GM21390 (cell line): ENCODE data around the gene CXCL17.
A peak's percentile ranks its signal among the peaks of the same experiment; 100 is the strongest.

Source experiments
- ATAC-seq: cut with Tn5 transposase; IDR thresholded peaks from one replicate; pipeline ENCODE4 v1.9.1; 2021; ENCODE audit not compliant: unreplicated experiment

CXCL17 gene

DNA sequence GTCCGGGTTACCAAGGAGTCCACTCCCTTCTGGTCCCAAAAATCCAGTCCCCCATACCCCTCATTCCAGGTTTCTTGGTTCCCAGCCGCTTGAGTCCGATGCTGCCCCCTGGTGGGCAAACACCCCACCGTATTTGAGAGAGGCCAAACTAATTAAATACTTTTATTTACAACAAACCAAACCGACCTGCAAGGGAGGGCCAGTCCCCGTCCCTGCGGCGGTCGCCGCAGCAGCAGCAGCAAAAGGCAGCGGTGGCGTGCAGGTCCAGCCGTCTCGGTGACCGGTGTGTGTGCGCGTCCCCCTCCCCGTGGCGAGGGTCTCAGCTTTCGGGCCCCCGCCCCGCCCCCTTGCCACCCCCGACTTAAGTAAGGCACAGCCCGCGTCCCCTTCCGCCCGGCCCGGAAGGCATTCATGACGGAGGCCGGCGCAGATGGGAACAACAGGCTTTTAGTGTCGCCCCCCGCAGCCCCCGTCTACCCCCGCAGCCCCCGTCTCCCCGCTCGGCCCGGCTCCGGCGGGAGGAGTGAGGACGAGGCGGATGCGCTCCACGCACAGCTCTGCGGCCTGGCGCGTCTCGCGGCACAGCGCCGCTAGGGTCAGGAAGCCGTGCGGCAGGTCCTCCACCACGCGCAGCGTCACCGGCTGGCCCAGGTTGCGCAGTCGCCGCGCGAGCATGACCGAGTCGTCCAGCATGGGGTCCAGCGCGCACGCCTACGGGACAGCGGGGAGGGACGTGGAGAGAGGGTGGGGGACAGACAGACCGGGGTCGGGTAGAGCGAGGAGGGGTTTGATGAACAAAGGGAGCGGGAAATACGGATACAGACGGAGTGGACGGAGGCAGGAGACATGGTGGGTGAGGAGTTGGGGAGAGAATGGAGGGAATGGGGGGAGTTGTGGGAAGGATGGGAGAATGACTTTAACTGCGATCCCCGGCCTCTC lies 41.1 kb downstream of the CXCL17 start:
- no peak for ATAC-seq

DNA sequence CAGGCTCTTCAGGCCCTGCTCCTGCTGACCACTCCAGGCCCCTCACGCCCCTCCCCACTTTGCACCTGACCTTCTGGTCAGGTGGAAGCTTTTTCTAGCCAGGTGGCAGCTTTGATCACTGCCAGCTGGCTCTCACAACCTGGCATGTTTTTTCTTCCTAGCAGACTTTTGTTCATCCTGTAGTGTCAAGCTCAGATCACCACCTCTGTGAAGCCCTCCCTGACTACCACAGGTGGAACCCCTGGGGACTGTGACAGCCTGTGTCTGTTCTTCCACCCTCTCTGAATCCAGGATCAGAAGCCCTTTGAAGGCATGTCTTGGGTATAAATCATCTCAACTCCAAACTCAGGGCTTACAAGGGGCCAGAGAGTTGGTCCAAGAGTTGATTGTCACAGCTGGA lies 42.3 kb downstream of the CXCL17 start:
- ATAC-seq, result no peak

DNA sequence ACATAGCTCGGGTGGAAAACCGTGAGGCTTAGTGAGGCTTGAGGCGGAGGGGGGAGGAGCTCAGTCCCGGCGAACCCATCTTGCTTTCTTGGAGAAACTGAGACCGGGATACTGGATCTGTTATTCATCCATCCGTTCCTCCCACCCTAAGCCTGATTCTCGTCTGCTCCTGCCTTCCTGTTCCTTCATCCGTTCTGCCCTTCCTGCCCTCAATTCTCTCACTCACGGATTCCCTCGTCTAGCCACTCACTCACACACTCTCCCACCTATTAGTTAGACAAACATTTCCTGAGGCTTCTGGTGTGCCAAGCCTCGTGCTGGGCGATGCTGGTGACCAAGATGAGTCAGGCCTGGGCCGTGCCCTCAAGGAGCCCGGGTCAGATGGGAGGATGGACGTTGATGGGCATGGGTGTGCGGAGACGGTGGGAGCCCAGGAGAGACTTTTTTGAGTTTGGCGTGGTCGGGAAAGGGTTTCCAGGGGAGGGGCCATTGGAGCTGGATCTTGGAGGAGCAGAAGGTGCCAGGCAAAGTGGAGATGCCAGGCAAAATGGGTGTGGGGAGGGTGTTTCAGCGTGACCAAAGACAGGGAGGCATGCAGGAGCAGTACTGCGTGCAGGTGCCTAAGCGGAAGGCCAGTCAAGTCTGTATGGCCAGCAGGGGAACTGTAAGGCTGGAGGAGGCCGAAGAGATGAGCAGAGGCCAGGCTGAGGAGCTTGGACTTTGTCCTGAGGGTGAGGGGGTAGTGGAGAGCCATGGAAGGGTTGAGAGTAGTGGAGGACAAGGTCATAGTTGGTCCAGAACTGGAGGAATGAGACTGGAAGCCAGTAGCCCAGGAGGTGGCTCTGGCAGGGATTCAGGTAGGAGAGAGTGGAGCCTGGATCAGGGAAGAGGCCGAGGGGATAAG lies 45.2 kb downstream of the CXCL17 start:
- ATAC-seq, result no peak

DNA sequence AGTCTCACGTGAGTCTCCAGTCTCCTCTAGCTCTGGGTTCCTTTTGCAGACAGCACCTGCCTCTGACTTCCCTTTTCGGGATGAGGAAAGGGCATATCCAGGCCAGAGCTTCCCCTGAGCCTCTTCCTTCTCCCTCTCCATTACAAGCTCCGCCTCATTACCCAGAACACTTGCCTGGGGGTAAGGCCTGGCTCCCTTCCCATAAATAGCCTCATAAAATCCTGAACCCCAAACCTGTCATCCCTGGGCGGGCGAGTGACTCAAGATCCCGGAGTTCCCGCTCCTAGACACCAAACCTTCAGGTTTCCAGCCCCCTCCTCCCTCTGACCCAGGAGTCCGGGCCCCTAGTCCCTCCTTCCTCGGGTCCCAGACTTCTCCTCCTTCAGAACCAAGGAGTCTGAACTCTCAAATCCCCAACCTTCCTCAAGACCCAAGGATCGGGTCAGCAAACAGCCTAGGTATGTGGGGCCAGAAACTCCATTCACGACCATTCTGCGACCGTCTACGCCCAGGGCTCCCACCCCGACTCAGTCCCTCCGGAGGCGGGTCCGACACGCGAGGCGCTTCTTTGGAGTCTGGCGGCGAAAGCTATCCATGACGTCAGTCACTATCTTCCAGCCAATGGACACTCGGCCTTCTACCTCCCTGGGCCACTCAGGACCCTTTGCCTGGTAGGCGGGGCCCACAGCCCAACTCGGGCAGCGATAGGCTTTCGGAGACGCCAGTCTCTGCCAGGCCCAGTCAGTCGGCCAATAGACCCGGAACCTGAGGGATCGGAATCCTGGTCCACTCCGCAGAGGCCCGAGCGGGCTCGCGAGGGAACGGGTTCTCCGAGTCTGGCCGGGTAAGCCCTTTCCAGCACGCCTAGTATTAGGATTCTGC lies 46.1 kb downstream of the CXCL17 start:
- ATAC-seq, result peak; percentile 90

DNA sequence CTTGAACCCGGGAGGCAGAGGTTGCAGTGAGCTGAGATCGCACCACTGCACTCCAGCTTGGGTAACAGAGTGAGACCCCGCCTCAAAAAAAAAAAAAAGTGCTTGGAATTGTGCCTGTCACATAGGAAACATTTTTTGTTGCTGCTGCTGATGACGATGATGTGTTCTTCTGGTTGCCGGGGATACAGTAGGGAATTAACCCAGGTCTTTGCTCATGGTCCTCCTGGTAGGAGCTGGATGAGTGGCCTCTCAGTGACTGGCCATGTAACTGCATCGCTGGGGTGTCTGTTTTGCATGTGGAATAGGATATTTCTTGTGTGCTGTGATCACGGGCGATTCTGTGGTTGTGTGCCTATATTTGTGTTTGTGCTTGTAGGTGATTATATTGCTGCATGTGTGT lies 48.0 kb downstream of the CXCL17 start:
- no peak for ATAC-seq

DNA sequence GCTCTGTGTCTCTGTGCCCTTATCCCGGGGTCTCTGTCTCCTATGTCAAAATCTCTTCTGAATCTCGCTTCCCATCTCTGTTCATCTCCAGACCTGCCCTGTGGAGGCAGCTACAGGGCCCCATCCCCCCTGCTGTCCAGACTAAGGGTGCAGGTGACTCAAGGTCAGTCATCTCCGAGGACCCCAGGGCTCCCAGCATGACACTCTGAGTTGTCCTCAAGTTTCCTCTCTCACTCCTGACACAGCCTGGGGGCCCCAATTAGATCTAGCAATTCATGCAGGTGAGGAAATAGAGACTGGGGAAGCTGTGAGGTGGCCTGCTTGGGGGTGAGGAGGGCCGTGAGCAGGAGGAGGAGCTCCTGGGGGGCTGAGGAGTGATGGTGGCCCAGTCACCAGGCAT lies 50.6 kb downstream of the CXCL17 start:
- no peak for ATAC-seq

DNA sequence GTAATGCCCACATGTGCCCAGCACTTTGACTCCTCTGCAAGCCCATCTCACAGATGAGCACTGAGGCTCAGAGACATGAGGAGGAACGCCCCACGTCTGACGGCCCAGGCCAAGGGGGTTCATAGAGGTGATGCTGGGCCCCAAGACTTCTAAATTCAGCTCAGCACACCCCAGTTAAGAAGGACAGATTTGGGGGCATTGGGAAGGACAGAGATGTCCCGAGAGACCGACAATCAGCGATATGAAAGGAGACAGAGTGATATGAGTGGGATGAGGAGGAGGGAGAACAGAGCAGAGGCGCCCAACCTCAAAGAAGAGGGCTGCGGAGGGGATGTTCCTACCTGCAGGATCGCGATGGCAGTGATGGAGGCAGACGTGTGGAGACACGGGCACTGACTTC lies 52.8 kb downstream of the CXCL17 start, which contains the start of gene CNFN:
Gene CNFN, minus strand, starts transcription at position 399 of the 400 bp plus-strand sequence. CDS start 1,260 bp downstream, outside the sequence.
- ATAC-seq, result no peak

DNA sequence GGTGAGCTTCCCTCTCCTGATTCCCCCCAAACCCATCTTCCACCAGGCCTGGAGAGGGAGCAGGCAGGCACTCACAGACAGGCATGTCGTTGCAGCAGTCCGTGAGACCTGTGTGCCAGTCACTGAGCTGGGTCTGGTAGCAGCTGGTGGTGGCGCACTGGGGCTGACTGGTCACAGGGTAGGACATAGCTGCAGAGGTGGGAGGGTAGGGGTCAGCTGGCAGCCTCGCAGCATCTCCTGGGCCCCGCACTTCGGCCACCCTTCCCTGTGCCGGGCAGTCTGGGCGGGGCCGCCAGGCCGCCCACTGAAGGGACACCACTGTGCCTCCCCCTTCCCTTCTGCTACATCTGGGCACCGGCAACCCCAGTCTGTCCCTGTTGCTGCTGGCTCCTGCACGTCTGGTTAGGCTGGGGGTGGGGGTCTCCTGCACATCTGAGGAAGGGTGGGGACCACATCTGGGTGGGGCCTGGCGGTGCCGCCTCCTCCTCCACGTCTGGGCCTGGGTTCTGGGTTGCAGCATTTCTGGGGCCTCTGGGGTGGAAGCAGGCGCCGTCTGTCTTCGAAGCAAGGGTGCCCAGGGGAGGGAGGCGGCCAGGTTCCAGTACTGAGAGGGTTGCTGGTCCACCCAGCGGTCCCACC lies 53.8 kb downstream of the CXCL17 start:
- no peak for ATAC-seq

DNA sequence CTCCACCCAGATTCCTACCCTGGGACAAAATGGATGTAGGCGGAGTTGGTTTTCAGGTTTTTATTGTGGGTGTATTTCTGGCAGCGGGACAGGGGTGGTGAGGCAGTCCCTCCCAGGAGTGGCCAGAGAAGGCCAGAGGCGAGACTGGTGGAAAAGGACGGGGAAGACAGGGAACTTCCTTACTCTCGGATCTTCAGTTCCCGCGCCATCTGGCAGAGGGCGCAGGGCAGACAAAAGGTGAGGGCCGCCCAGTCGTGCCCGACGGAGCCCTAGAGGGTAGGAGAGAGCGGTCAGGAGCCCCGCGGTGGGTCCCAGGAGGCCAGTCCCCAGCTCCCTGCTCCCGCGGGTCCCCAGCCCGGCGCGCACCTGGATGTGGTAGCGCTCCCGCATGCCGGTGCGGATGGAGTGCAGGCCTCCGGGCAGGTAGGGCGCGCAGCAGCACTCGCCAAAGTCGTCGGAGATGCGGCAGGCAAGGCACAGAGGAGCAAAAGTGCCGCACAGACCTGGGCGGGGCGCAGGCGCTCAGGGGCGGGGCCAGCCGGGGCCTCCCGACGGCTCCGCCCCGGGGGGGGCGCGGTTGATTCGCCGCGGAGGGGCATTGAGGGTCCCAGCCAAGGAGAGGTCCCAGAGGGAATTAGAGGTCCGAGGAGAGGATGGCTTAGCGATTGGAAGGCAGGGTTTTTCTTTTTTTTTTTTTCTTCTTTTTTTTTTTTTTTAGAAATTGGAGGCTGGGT lies 55.6 kb downstream of the CXCL17 start:
- no peak for ATAC-seq

DNA sequence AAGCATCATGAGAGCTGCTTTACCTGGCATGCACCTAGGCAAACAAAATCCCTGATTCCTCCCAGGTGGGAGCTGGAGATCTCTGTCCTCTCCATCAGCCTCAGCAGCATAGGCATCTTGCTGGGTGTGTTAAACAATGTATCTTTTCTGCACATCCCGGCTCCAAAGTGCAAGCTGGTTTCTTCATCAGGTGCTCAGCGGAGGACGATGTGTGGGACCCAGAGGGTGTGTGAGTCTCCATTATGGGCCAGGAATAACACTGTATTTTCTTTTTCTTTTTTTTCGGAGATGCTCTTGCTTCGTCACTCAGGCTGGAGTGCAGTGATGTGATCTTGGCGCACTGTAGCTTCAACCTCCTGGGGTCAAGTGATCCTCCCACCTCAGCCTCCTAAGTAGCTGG lies 62.6 kb downstream of the CXCL17 start:
- ATAC-seq, result no peak
